ENCODE data around the gene BLOC1S4.
"Not testable (repeated sequence)": the region's sequence is repeated elsewhere in the genome, so short reads cannot be mapped to it uniquely, and the experiment has no call there.

The BLOC1S4 gene, protein sequence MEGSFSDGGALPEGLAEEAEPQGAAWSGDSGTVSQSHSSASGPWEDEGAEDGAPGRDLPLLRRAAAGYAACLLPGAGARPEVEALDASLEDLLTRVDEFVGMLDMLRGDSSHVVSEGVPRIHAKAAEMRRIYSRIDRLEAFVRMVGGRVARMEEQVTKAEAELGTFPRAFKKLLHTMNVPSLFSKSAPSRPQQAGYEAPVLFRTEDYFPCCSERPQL

GRCh38 chr4:6716018-6716911, at the start of gene BLOC1S4:
TSS of gene BLOC1S4 (plus strand) at chr4:6716174. CDS start at chr4:6716210, 36 bp downstream.
- peak; percentile 94 for DNase-seq

- peak; percentile 0 for DNase-seq
These were observed 47.6 kb upstream of the BLOC1S4 start for GRCh38 chr4:6668391-6668790.

- no peak for DNase-seq
These were observed 44.3 kb upstream of the BLOC1S4 start for GRCh38 chr4:6671648-6672047.

DNA sequence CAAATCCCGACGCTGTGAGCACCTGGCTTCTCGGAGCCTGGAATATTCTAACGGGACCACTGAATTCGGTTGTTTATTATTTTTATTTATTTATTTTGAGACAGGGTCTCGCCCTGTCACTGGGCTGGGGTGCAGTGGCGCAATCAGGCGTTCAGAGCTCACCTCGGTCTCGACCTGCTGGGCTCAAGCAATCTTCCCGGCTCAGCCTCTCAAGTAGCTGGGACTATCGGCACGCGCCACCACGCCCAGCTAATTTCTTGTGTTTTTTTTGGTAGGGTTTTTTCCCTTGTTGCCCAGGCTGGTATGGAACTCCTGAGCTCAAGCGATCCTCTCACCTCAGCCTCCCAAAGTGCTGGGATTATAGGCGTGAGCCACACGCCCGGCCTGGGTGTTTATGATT, 43.8 kb upstream of the BLOC1S4 start:
- no peak for DNase-seq

- DNase-seq, result not testable (repeated sequence)
These were observed 43.3 kb upstream of the BLOC1S4 start for GRCh38 chr4:6672541-6673190.

DNA sequence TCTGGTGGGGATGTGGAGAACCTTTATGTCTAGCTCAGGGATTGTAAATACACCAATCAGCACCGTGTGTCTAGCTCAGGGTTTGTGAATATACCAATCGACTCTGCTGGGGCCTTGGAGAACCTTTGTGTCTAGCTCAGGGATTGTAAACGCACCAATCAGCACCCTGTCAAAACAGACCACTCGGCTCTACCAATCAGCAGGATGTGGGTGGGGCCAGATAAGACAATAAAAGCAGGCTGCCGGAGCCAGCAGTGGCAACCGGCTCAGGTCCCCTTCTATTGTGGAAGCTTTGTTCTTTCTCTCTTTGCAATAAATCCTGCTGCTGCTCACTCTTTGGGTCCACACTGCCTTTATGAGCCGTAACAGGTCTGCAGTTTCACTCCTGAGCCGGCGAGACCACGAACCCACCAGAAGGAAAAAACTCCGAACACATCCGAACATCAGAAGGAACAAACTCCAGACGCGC, 42.7 kb upstream of the BLOC1S4 start:
- peak; percentile 49 for DNase-seq

DNA sequence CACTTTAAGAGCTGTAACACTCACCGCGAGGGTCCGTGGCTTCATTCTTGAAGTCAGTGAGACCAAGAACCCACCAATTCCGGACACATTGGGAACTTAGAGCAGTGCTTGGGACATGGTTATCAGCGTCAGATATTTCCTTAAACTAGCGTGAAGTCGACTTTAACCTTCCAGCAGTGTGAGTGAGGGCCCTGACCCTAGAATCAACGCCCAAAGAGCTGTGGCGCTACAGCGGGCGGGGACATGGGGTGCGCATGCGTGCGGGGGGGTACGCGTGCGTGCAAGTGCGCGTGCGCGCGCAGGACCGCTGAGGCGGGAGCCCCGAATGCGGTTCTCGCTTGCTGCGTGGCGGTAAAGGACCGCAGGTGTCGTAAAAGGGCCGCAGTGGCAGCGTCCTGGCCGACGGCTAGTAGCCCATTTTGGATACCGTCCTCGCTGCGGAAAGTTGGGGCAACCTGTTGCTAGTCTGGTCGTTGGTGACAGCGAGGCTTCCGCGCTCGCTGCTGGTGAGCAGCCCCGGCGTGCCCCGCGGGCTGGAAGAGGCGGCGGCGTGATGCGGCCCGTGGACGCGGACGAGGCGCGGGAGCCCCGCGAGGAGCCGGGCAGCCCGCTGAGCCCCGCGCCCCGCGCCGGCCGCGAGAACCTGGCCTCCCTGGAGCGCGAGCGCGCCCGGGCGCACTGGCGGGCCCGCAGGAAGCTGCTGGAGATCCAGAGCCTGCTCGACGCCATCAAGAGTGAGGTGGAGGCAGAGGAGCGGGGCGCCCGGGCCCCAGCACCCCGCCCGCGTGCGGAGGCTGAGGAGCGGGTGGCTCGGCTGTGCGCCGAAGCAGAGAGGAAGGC, 42.1 kb upstream of the BLOC1S4 start:
- DNase-seq, result peak; percentile 98

DNA sequence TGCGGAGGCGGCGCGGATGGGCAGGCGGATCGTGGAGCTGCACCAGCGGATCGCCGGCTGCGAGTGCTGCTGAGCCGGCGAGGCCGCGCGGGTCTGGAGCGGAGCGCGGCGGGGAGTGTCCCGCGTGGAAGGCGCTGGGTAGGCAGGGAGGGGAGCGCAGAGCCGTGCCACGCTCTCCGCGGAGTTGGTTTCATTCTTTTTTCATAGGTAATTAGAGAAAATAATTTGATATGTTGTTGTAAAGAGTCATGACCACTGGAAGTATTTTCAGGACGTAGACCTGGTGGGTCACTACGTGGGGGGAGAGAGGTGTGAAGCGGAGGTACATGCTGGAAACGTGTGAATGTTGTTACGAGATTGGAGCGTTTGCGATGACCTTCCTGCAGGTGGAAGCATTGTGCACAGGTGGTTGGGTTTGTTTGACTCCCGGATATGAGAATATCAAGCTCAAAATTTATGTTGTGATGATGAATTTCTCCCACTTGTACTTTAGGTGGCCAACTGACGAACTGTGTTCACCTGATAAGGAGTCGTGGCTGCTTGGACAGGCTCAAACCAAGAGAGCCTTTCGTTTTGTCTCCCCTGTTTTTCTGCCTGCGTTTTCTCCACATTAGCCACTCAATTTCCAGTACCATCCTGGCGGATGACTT, 41.3 kb upstream of the BLOC1S4 start:
- DNase-seq, result peak; percentile 82

GRCh38 chr4:6676722-6677558, 39.0 kb upstream of the BLOC1S4 start:
- DNase-seq, result no peak

DNA sequence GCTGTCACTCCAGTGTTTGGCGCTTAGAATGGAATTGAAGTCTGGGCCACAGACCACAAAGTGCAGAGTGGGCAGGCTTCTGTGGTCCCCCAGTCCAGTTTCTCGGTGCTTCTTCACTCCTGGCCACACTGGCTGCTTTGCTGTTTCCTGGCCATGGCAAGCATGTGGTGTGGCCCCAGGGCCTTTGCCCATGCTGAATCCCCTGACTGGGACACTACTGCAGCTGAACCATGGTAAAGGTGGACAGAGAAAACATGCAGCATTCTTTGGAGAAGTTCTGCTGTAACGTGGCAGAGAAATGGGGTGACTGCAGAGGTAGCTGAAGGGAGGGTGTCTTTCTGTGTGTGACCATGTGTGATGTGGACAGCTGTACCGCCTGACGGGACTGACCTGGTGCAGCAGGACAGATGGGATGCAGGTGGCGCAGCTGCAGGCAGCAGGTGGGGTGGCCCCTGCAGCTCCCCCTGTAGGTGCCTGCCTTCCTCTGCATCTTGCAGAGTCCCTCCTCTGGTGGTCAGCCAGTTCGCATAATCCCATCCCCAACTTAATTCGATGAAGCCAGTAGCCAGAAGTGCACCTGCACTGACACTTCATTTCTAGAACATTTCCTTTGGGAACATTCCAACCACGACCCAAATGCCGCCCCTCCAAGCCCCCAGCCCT, 35.5 kb upstream of the BLOC1S4 start:
- no peak for DNase-seq

DNA sequence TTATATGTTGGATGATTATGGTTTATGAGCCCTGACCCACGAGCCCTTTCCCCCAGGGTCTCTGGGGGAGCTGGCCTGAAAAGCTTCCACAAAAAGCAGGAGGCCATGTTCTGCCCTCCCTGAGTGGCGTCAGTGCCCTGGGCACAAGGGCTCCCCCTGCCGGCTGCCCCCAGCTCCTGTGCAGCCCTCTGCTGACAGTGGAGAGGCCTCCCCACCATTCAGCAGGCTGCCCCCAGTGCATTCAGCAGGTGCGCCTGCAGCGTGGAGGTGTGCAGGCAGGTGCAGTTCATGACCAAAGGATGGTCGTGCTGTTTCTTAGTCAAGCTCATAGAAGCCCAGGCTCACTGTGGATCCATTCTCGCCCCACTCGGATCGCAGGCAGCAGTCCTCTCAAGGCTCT, 34.8 kb upstream of the BLOC1S4 start:
- no peak for DNase-seq

DNA sequence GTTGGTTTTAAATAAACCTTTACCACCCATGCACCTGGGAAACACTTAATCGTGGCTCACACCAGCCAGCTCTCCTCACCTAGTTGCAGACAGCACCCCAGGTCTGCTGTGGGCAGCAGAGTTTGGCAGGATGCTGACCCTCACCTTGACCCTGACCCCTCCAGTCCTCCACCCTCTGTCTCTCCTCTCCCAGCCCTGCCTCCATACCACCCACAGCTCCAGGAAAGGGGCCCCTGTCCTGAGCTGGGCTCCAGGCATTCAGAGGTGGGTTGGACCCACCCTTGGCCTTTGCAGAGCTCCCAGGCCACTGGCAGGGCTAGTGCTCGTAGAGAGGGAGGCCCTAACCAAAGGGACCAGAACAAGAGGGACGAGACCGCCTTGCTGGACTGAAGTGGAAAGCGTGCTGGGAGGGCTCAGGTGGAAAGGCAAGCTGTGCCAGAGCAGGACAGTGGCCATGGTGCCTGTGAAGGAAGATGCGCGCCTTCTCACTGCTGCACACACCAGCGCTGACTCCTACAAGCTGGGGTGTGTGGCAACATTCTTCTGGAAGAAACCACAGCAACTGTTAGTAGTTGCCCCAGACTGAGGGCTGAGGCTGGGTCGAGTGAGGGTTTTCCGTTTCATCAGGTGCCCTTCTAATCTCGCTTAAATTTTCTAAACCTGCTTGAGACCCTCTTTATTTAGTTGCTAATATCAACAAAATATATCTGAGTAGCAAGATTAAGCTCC, 32.9 kb upstream of the BLOC1S4 start:
- peak; percentile 66 for DNase-seq

DNA sequence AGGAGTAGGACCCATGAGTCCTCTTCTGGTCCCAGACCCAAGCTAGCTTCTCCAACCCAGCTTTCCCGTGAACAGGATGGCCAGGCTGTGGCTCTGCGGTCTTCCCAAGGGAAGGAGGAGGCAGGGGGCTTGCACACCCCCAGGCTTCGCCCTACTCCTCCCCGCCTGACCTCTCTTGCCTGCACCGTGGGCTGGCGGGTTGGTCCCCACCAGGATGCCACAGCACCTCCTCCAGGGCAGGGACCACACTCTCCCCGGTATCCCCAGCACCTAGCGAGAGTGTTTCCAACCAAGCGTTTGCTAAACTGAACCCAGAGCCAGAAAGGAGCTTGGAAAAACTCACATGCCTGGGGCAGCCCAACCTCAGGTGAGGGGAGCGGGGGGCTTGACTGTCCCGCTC, 31.3 kb upstream of the BLOC1S4 start:
- no peak for DNase-seq

GRCh38 chr4:6686104-6686787, 29.7 kb upstream of the BLOC1S4 start:
- DNase-seq, result no peak

DNA sequence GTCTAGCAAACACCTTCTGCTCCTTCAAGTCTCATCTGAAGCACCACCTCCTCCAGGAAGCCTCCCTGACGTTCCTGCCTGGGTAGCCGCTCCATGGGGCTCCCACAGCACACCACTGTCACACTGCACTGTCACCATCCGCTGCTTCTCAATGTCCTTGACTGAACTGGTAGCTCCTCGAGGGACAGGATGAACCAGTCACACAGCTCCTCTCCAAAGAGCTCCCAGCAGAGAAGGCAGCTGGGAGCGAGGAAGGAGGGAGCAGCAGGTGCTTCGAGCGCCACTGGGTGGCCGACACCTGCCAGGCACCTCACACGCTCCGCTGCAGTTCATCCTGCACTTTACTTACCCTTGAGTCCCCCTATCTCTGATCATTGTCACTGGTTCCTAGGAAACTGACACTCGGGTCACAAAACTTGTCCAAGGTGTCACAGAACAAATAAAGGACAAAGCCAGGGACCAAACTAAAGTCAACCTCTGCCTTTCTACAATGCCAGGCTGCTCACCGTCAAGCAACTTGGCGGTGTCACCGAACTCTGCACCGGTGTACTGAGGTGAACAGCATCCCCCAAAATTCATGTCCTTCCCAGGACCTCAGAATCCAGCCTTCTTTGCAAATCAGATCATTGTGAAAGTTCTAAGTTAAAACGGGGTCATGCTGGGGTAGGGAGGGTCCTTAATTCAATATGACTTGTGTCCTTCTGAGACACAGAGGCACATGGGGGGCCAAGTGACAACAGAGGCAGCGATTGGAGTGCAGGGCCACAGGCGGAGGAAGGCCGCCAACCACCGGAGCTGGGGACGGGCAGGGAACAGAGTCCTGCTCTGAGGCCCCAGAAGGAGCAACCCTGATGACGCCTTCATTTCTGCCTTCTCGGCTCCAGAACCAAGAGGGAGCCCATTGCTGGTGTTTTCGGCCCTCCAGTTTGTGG, 27.8 kb upstream of the BLOC1S4 start:
- no peak for DNase-seq

GRCh38 chr4:6688879-6689505, 27.0 kb upstream of the BLOC1S4 start:
- peak; percentile 84 for DNase-seq

DNA sequence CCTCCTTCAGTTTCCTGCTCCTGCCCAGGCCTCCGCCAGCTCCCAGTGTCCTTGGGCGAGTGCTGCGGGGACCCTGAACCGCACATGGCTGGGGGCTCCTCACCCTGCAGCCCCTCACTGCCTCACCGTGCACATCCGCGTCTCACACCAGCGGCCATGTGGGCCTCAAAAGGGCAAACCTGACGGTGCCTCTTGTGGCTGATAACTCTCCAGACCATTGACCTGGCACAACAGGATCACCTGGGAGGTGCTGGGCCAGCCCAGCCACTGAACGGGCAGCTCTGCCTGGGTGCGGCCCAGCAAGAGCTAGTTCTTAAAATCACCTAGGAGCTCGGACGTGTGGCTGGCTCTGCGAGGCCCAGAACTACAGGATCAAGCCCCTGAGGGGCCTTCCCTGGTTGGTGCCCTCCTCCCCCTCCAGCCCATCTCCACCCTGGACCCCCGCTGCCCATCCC, 26.4 kb upstream of the BLOC1S4 start:
- DNase-seq, result no peak

- no peak for DNase-seq
These were observed 23.6 kb upstream of the BLOC1S4 start for GRCh38 chr4:6692379-6692778.

Data from hematopoietic multipotent progenitor cell treated with erythropoietin and hydrocortisone succinate and interleukin-3 and kit ligand, for 6 days (in vitro differentiated cells).